ENCODE results near the gene TRIM24. TPM values are rescaled to one million over a fixed set of nuclear protein-coding genes. Genes with fewer than 3 reads are reported as not detected.

TRIM24 gene
- total RNA-seq, 1 donor from 2014 or later: 14.3 TPM

DNA sequence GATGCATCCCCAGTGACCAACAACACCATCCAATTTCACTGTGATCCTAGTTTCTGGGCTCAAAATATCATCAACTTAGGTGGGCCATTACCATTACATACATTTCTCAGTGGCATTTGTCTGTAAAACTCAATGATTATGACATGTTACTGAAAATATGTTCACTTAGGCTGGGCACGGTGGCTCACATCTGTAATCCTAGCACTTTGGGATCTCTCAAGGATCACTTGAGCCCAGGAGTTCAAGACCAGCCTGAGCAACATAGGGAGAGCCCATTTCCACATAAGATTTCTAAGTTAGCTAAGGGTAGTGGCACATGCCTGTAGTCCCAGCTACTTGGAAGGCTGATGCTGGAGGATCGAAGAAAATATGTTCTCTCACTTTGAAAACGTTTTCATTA lies 91.0 kb downstream of the TRIM24 start:
- Mint-ChIP-seq H3K4me1 (no peaks in the 10 kb centered on the region), H3K9me3 (peaks cover 34% of the 10 kb centered on the region), H3K4me3 (no peak overlapping the region), H3K27ac (no peak overlapping the region), H3K27me3 (no peaks in the 10 kb centered on the region), H3K36me3 (ENCODE audit: low read depth) (peaks cover 86% of the 10 kb centered on the region)
- CTCF ChIA-PET: no interaction called here
- intact Hi-C loops (cut with micrococcal nuclease): no loop called here
- no peak for DNase-seq
- no peak for ATAC-seq (ENCODE audit: low read depth)
- TF ChIP-seq, protein P1, sequence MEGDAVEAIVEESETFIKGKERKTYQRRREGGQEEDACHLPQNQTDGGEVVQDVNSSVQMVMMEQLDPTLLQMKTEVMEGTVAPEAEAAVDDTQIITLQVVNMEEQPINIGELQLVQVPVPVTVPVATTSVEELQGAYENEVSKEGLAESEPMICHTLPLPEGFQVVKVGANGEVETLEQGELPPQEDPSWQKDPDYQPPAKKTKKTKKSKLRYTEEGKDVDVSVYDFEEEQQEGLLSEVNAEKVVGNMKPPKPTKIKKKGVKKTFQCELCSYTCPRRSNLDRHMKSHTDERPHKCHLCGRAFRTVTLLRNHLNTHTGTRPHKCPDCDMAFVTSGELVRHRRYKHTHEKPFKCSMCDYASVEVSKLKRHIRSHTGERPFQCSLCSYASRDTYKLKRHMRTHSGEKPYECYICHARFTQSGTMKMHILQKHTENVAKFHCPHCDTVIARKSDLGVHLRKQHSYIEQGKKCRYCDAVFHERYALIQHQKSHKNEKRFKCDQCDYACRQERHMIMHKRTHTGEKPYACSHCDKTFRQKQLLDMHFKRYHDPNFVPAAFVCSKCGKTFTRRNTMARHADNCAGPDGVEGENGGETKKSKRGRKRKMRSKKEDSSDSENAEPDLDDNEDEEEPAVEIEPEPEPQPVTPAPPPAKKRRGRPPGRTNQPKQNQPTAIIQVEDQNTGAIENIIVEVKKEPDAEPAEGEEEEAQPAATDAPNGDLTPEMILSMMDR (IDR thresholded peaks at IDR 0.05): no peak
- POLR2A ChIA-PET: no interaction called here

DNA sequence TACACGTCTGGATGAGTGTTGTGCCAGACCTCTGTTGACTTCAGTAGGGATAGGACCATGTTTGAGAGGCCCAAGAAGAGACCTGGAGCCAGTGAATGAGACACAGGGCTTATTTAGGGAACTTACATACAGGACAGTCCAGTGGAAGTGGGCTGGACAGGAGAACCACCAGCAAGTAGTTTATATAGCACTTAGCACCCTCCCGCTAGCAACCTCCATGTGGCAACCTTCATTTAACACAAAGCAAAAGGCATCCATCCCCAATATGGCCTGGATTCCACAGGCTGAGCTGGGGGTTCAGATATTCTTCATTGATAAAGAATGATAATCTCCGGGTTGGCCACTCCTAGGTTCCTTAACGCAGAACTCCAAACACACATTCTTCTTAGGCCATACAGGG lies 93.7 kb downstream of the TRIM24 start:
- H3K9me3 Mint-ChIP-seq: peaks cover 48% of the 10 kb centered on the region
- CTCF ChIA-PET: no interaction called here

DNA sequence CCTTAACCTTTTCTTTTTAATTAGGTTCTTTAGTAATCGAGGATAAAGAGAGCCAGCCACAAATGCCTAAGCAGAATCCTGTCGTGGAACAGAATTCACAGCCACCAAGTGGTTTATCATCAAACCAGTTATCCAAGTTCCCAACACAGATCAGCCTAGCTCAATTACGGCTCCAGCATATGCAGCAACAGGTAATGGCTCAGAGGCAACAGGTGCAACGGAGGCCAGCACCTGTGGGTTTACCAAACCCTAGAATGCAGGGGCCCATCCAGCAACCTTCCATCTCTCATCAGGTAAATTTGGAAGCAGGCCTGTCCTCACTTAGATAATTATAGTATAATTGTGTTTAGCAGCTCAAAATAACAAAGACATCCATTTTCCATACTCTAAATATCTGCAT lies 94.6 kb downstream of the TRIM24 start:
- no peak for DNase-seq
- intact Hi-C loops (cut with micrococcal nuclease): no loop called here
- no peak for ATAC-seq (ENCODE audit: low read depth)
- H3K36me3 Mint-ChIP-seq (ENCODE audit: low read depth): peaks cover 96% of the 10 kb centered on the region
- H3K27ac Mint-ChIP-seq: no peak overlapping the region
- CTCF ChIA-PET: no interaction called here
- POLR2A ChIA-PET: no interaction called here
- peaks cover 52% of the 10 kb centered on the region for H3K9me3 Mint-ChIP-seq
- H3K4me3 Mint-ChIP-seq: no peak overlapping the region
- TF ChIP-seq, protein P1 (IDR thresholded peaks at IDR 0.05): no peak
- H3K4me1 Mint-ChIP-seq: no peaks in the 10 kb centered on the region
- no peaks in the 10 kb centered on the region for H3K27me3 Mint-ChIP-seq

More for the DNA sequence above, 93.7 kb downstream of the TRIM24 start:
- Mint-ChIP-seq H3K36me3 (ENCODE audit: low read depth) (peaks cover 94% of the 10 kb centered on the region), H3K27ac (no peak overlapping the region), H3K4me3 (no peak overlapping the region), H3K27me3 (no peaks in the 10 kb centered on the region), H3K4me1 (no peaks in the 10 kb centered on the region)
- intact Hi-C loops (cut with micrococcal nuclease): no loop called here
- no peak for DNase-seq
- TF ChIP-seq, protein P1 (IDR thresholded peaks at IDR 0.05): no peak
- POLR2A ChIA-PET: no interaction called here
- ATAC-seq (ENCODE audit: low read depth): no peak

DNA sequence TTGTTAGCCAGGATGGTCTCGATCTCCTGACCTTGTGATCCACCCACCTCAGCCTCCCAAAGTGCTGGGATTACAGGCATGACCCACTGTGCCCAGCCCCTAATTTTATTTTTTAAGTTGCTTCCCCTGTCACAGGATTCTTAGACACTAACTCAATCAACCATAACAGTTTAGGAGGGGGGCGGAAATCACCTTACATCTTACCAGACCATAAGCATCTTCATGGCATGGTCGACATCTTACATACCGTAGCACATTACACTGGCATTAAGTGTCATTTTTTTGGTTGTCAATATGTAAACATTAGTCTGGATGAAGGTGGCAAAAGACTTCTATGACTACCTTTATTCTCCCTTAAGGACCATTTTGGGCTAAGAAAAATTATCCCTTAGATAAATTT lies 95.6 kb downstream of the TRIM24 start:
- ChIA-PET POLR2A (no interaction called here), CTCF (no interaction called here)
- intact Hi-C loops (cut with micrococcal nuclease): no loop called here
- H3K4me3 Mint-ChIP-seq: no peak overlapping the region
- H3K27me3 Mint-ChIP-seq: no peaks in the 10 kb centered on the region
- DNase-seq (no peak), ATAC-seq (ENCODE audit: low read depth) (no peak)
- H3K9me3 Mint-ChIP-seq: peaks cover 51% of the 10 kb centered on the region
- no peak overlapping the region for H3K27ac Mint-ChIP-seq
- H3K36me3 Mint-ChIP-seq (ENCODE audit: low read depth): peaks cover 97% of the 10 kb centered on the region
- H3K4me1 Mint-ChIP-seq: no peaks in the 10 kb centered on the region
- TF ChIP-seq, protein P1 (IDR thresholded peaks at IDR 0.05): no peak

DNA sequence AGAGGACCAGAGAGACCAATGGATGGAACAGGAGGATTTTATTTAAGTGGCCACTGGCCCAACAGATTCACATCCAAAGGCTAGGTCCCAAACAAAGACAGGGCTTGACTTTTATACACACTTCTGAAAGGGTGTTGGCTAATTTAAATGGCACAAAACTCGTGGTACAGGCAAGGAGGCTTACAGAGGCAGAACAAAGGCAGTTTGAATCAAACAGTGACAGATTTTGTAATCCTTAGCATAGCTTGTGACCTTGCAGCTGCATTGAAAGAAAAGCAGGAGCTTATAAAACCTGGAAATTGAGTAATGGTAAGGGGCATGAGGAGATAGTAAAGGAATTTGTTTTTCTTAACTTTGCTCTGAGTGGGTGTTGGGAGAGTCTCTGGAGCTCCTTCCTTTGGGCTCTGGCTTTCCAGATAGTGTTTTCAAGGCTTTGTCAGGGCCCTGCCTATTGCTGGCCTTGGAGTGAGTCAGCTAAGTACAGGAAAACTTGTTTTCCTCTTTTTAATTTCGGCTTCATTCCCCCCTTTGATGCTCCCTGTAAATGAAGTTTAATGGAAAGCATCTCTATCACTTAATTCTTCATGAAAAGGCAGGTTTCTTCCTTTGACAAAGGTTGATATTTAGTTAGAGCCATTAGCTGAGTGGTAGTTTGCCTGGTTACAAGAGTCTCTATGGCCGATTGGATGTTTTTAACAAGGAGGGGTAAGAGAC lies 96.9 kb downstream of the TRIM24 start:
- intact Hi-C loops (cut with micrococcal nuclease): no loop called here
- TF ChIP-seq, protein P1 (IDR thresholded peaks at IDR 0.05): no peak
- ATAC-seq (ENCODE audit: low read depth): no peak
- Mint-ChIP-seq H3K4me3 (no peak overlapping the region), H3K27ac (no peak overlapping the region), H3K36me3 (ENCODE audit: low read depth) (peaks cover 97% of the 10 kb centered on the region), H3K4me1 (no peaks in the 10 kb centered on the region), H3K9me3 (peaks cover 54% of the 10 kb centered on the region), H3K27me3 (no peaks in the 10 kb centered on the region)
- ChIA-PET POLR2A (no interaction called here), CTCF (no interaction called here)
- no peak for DNase-seq
